Measurements from ENCODE around the gene OAS2. TPM values are rescaled to one million over a fixed set of nuclear protein-coding genes. Genes with fewer than 3 reads are reported as not detected.

The OAS2 gene
- total and polyA plus RNA-seq, 12 donors: 3.3 to 24.2 (median 8.4) TPM

GRCh38 chr12:113061061-113061694 is 82.9 kb downstream of the OAS2 start:
- no peak overlapping the region for H3K4me3 ChIP-seq
- no peak for TF ChIP-seq CTCF (IDR thresholded peaks at IDR 0.05)
- intact Hi-C loops (cut with DNase I): no loop called here
- H3K4me1 ChIP-seq: peaks cover 0 to 20% (median 13%) of the 10 kb centered on the region in 9 donors
- WGBS, 2 donors: 67 to 68% methylated on average over 10 of the region's 10 CpGs
- H3K27ac ChIP-seq: no peak overlapping the region
- no peaks in the 10 kb centered on the region for H3K36me3 ChIP-seq
- DNase-seq (no peak), ATAC-seq (no peak)
- H3K9me3 ChIP-seq: no peaks in the 10 kb centered on the region
- H3K27me3 ChIP-seq: peaks cover 0 to 84% (median 47%) of the 10 kb centered on the region in 7 donors

Other genes starting within 250 kb of the OAS2 start
- gene RPH3A, start 186.8 kb upstream of the OAS2 start, total RNA-seq: under 1 TPM in 2 of 10 donors, not detected in 8; 0.34 to 0.61 TPM
- under 1 TPM in 1 of 2 donors, not detected in 1; under 0.01 TPM for gene RPH3A, start 186.8 kb upstream of the OAS2 start, polyA plus RNA-seq
- 10 to 100 TPM in 4 of 10 donors, 1 to 10 TPM in 6; 4.1 to 20.3 (median 7.2) TPM for gene OAS1, start 71.6 kb upstream of the OAS2 start, total RNA-seq
- 1 to 10 TPM; 5.4 to 6.5 TPM for gene OAS1, start 71.6 kb upstream of the OAS2 start, polyA plus RNA-seq
- 10 to 100 TPM in 5 of 10 donors, 1 to 10 TPM in 5; 5.9 to 28.0 (median 10.5) TPM for gene OAS3, start 40.0 kb upstream of the OAS2 start, total RNA-seq
- 1 to 10 TPM; 3.0 to 5.2 TPM for gene OAS3, start 40.0 kb upstream of the OAS2 start, polyA plus RNA-seq
- gene DTX1, start 78.2 kb downstream of the OAS2 start, total RNA-seq: 1 to 10 TPM in 9 of 10 donors, under 1 TPM in 1; 0.94 to 6.4 (median 1.8) TPM
- gene DTX1, start 78.2 kb downstream of the OAS2 start, polyA plus RNA-seq: 1 to 10 TPM; 1.0 to 1.1 TPM
- not detected for gene RASAL1, start 157.2 kb downstream of the OAS2 start, total RNA-seq
- gene RASAL1, start 157.2 kb downstream of the OAS2 start, polyA plus RNA-seq: not detected
- gene CFAP73, start 171.2 kb downstream of the OAS2 start, total RNA-seq: not detected
- under 1 TPM in 1 of 2 donors, not detected in 1; 0.10 TPM for gene CFAP73, start 171.2 kb downstream of the OAS2 start, polyA plus RNA-seq
- 10 to 100 TPM; 33.3 to 46.5 (median 37.5) TPM for gene DDX54, start 207.0 kb downstream of the OAS2 start, total RNA-seq
- 10 to 100 TPM; 16.5 to 52.7 TPM for gene DDX54, start 207.0 kb downstream of the OAS2 start, polyA plus RNA-seq
- 10 to 100 TPM; 11.9 to 20.8 (median 14.4) TPM for gene RITA1, start 207.2 kb downstream of the OAS2 start, total RNA-seq
- gene RITA1, start 207.2 kb downstream of the OAS2 start, polyA plus RNA-seq: 1 to 10 TPM; 8.0 to 9.9 TPM
- 100 to 1,000 TPM in 8 of 10 donors, 10 to 100 TPM in 2; 81.9 to 163 (median 127) TPM for gene TPCN1, start 242.9 kb downstream of the OAS2 start, total RNA-seq
- gene TPCN1, start 242.9 kb downstream of the OAS2 start, polyA plus RNA-seq: 100 to 1,000 TPM in 1 of 2 donors, 10 to 100 TPM in 1; 16.4 to 147 TPM